ENCODE data around the gene PLEKHG4B. TPM values are rescaled to one million over a fixed set of nuclear protein-coding genes. Genes with fewer than 3 reads are reported as not detected.

The PLEKHG4B gene
- total RNA-seq, 1 experiment from 2014 or later, result 51.4 TPM

- CTCF ChIA-PET, result interaction anchor here (1.3 kb wide), 1 partner anchor 36 kb away, joined by 6 read pairs; no protein-coding TSS in a partner anchor
These were observed 2.4 kb upstream of the PLEKHG4B start for GRCh38 chr5:89337-90286.

DNA sequence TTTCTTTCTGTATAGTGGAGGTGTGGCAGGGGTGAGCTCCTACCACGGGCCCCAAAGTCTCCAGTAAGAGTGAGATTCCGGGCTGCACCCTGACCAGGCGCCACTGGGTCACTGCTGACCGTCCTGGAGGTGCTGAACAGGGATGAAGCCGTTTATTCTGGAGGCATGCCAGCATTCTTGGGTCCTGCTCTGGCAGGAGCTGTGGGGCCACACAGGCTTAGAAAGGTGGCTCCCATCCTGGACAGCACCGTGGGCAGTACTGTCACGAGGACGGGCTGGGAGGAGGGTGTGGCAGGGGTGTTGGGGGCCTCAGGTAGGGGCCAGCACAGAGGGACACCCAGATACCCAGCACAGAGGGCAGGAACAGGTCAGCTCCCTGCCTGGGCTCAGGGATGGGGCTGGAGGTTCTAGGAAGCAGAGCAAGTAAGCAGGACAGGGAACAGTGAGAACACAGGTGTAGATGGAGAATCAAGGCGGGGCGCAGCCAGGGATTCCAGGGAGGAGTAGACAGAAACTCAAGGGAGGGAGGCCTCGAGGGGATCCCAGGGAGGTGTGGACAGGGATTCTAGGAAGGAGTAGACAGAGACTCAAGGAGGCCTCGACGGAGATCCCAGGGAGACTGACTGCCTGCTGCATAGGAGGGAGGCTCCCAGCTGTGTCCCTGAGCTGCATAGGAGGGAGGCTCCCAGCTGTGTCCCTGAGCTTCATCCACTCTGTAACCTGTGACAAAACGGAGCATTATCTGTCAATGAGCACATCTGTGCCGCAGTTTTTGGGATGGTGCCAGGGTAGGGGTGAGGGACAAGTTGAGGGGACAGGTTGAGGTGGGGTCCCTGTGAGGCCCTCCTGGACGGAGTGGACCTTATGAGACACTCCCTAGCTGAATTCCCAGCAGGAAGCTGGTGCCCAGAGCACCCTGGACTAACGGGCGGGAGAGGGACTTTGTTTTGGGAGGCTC, 1.1 kb upstream of the PLEKHG4B start:
- H3K9me3 Mint-ChIP-seq, result no peaks in the 10 kb centered on the region
- POLR2A ChIA-PET, result interaction anchor here (0.6 to 2.4 kb wide), 6 partner anchors 8 to 127 kb away, joined by 3 to 10 read pairs (median 4); partner anchors contain the start of genes CCDC127 and SDHA
- peaks cover 58% of the 10 kb centered on the region for H3K4me1 Mint-ChIP-seq
- CTCF ChIA-PET, result interaction anchor here (1.3 to 3.3 kb wide), 3 partner anchors 9 to 97 kb away, joined by 4 to 13 read pairs (median 6); no protein-coding TSS in a partner anchor
- no peak for TF ChIP-seq GABPB1 (CRISPR knock-in tag; IDR thresholded peaks at IDR 0.05)
- TF ChIP-seq CREM (CRISPR knock-in tag; IDR thresholded peaks at IDR 0.05), result no peak
- TF ChIP-seq ZNF423 (CRISPR knock-in tag; IDR thresholded peaks at IDR 0.05), result peak; percentile 3; the same call in 1 of the 2 replicates
- no peak for TF ChIP-seq PRRX2 (CRISPR knock-in tag; IDR thresholded peaks at IDR 0.05)
- TF ChIP-seq NR3C1 (CRISPR knock-in tag; conservative IDR thresholded peaks at IDR 0.05; ENCODE audit: low read depth), result 0 out of 2 replicates have a peak, but pooled peaks have one; percentile 38
- ATAC-seq (no peak), DNase-seq (ENCODE audit: low spot score) (no peak)
- H3K36me3 Mint-ChIP-seq, result peaks cover 11% of the 10 kb centered on the region
- H3K27me3 Mint-ChIP-seq (ENCODE audit: low read depth), result peaks cover 3% of the 10 kb centered on the region; the same call in 1 of the 2 replicates
- H3K27ac Mint-ChIP-seq, result peak overlapping the region; percentile 91
- H3K4me3 Mint-ChIP-seq, result peak overlapping the region; percentile 69

More at GRCh38 chr5:89337-90286, 2.4 kb upstream of the PLEKHG4B start:
- Mint-ChIP-seq H3K36me3 (no peaks in the 10 kb centered on the region), H3K9me3 (no peaks in the 10 kb centered on the region), H3K27me3 (ENCODE audit: low read depth) (peaks cover 3% of the 10 kb centered on the region; the same call in 1 of the 2 replicates), H3K27ac (no peak overlapping the region; the same call in 1 of the 2 replicates), H3K4me1 (peaks cover 51% of the 10 kb centered on the region), H3K4me3 (no peak overlapping the region)
- TF ChIP-seq, protein P1, sequence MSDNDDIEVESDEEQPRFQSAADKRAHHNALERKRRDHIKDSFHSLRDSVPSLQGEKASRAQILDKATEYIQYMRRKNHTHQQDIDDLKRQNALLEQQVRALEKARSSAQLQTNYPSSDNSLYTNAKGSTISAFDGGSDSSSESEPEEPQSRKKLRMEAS (CRISPR knock-in tag; IDR thresholded peaks at IDR 0.05), result no peak
- TF ChIP-seq GTF2I (CRISPR knock-in tag; conservative IDR thresholded peaks at IDR 0.05), result no peak
- no peak for TF ChIP-seq RORB (CRISPR knock-in tag; IDR thresholded peaks at IDR 0.05)
- TF ChIP-seq ZNF219 (CRISPR knock-in tag; IDR thresholded peaks at IDR 0.05; ENCODE audit: borderline replicate concordance), result no peak
- TF ChIP-seq, protein P2, sequence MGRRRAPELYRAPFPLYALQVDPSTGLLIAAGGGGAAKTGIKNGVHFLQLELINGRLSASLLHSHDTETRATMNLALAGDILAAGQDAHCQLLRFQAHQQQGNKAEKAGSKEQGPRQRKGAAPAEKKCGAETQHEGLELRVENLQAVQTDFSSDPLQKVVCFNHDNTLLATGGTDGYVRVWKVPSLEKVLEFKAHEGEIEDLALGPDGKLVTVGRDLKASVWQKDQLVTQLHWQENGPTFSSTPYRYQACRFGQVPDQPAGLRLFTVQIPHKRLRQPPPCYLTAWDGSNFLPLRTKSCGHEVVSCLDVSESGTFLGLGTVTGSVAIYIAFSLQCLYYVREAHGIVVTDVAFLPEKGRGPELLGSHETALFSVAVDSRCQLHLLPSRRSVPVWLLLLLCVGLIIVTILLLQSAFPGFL (CRISPR knock-in tag; IDR thresholded peaks at IDR 0.05; ENCODE audit: borderline replicate concordance), result no peak
- no peak for TF ChIP-seq ETV6 (CRISPR knock-in tag; IDR thresholded peaks at IDR 0.05)
- TF ChIP-seq ZNF263 (CRISPR knock-in tag; IDR thresholded peaks at IDR 0.05; ENCODE audit: low read depth), result no peak
- DNase-seq (ENCODE audit: low spot score) (no peak), ATAC-seq (no peak)
- POLR2A ChIA-PET, result interaction anchor here (0.6 to 1.2 kb wide), 3 partner anchors 40 to 128 kb away, joined by 3 read pairs; partner anchors contain the start of genes CCDC127 and SDHA

- H3K36me3 Mint-ChIP-seq, result peaks cover 17% of the 10 kb centered on the region
- H3K4me3 Mint-ChIP-seq, result peak overlapping the region; percentile 79
- POLR2A ChIA-PET, result interaction anchor here (1.0 to 2.4 kb wide), 4 partner anchors 10 to 38 kb away, joined by 4 to 10 read pairs (median 5); no protein-coding TSS in a partner anchor
- no peak for ATAC-seq
- H3K9me3 Mint-ChIP-seq, result no peaks in the 10 kb centered on the region
- DNase-seq (ENCODE audit: low spot score), result no peak
- H3K27me3 Mint-ChIP-seq (ENCODE audit: low read depth), result peaks cover 3% of the 10 kb centered on the region; the same call in 1 of the 2 replicates
- peak overlapping the region; percentile 45 for H3K27ac Mint-ChIP-seq
- CTCF ChIA-PET, result interaction anchor here (0.5 to 3.3 kb wide), 5 partner anchors 12 to 229 kb away, joined by 3 to 13 read pairs (median 3); partner anchors contain the start of gene AHRR
- peaks cover 61% of the 10 kb centered on the region for H3K4me1 Mint-ChIP-seq
- TF ChIP-seq GRHL2 (CRISPR knock-in tag; IDR thresholded peaks at IDR 0.05; ENCODE audit: insufficient replicate concordance, severe bottlenecking) (no peak), STAT6 (CRISPR knock-in tag; conservative IDR thresholded peaks at IDR 0.05; ENCODE audit: low read depth) (no peak), AR (CRISPR knock-in tag; IDR thresholded peaks at IDR 0.05) (no peak), SOX15 (CRISPR knock-in tag; IDR thresholded peaks at IDR 0.05) (no peak), NR2C2 (CRISPR knock-in tag; IDR thresholded peaks at IDR 0.05) (no peak), KAT7 (CRISPR knock-in tag; IDR thresholded peaks at IDR 0.05; ENCODE audit: borderline replicate concordance) (no peak), FOXK1 (CRISPR knock-in tag; IDR thresholded peaks at IDR 0.05) (no peak)
These were observed 643 bp downstream of the PLEKHG4B start for GRCh38 chr5:92401-93220.

All from WTC11 (cell line).